Measurements from ENCODE around the gene CCDC88A. TPM values are rescaled to one million over a fixed set of nuclear protein-coding genes. Genes with fewer than 3 reads are reported as not detected.

Gene CCDC88A
- total and polyA plus RNA-seq, 2 donors (not counting 3 experiments of a cell fraction or from before 2014, with no cell fraction given), result 21.1 to 77.4 TPM

GRCh38 chr2:55357927-55358326 lies 61.7 kb downstream of the CCDC88A start:
- Histone ChIP-seq H2AFZ (ENCODE audit: low read depth, low read length) (no peak overlapping the region), H3K79me2 (ENCODE audit: control insufficient read depth, insufficient read depth, low read length) (no peaks in the 10 kb centered on the region), H3K9ac (replicated peaks; ENCODE audit: extremely low read depth, insufficient read depth, low read length) (no peak overlapping the region), H3K27ac (ENCODE audit: insufficient read depth, low read depth, low read length) (no peak overlapping the region), H3K4me3 (replicated peaks in 1 of 3; ENCODE audit: insufficient read depth in 1 of 3, low read depth in 1 of 3, low read length in 3 of 3) (no peak overlapping the region), H3K27me3 (ENCODE audit: control insufficient read depth in 2 of 2, insufficient read depth in 2 of 2, low read length in 2 of 2) (no peaks in the 10 kb centered on the region), H3K9me3 (replicated peaks; ENCODE audit: control insufficient read depth, insufficient read depth, low read length) (no peaks in the 10 kb centered on the region), H3K36me3 (ENCODE audit: control insufficient read depth in 2 of 2, extremely low read depth in 1 of 2, insufficient read depth in 2 of 2, low read length in 2 of 2) (no peaks in the 10 kb centered on the region), H3K4me1 (ENCODE audit: control insufficient read depth, extremely low read depth, insufficient read depth, low read length) (no peaks in the 10 kb centered on the region), H3K9me1 (replicated peaks; ENCODE audit: control insufficient read depth, extremely low read depth, insufficient read depth, low read length) (no peaks in the 10 kb centered on the region), H4K20me1 (replicated peaks; ENCODE audit: control insufficient read depth, extremely low read depth, insufficient read depth, low read length) (no peaks in the 10 kb centered on the region), H3K4me2 (ENCODE audit: insufficient read depth, low read length) (no peak overlapping the region)
- ChIA-PET POLR2A (no interaction called here), CTCF (no interaction called here)
- no peak for TF ChIP-seq MYC (IDR thresholded peaks at IDR 0.05; ENCODE audit: low read depth, low read length)
- no peak for TF ChIP-seq FOS (IDR thresholded peaks at IDR 0.05; ENCODE audit: borderline replicate concordance, insufficient read depth, low read length)
- no peak for TF ChIP-seq GATA2 (IDR thresholded peaks at IDR 0.05; ENCODE audit: insufficient read depth, insufficient read length, low read depth, low read length)
- TF ChIP-seq EZH2 (IDR thresholded peaks at IDR 0.05; ENCODE audit: borderline replicate concordance, low read depth, low read length, severe bottlenecking), result no peak
- TF ChIP-seq CTCF (IDR thresholded peaks at IDR 0.05; ENCODE audit: extremely low read depth in 1 of 2, insufficient read depth in 1 of 2, low read depth in 1 of 2, low read length in 2 of 2), result no peak
- TF ChIP-seq JUN (IDR thresholded peaks at IDR 0.05; ENCODE audit: borderline replicate concordance, insufficient read depth, insufficient read length, low read depth), result no peak
- DNase-seq (ENCODE audit: low read depth, low spot score) (no peak), FAIRE-seq (no peak)
- intact Hi-C loops (cut with micrococcal nuclease), result no loop called here
- BruUV-seq (replicated peaks), result no TSS peak
- dilution Hi-C loops (cut with MboI; ENCODE audit: extremely low pct_ligation_motif_present, low sequenced_read_pairs), result no loop called here

- POLR2A ChIA-PET, result no interaction called here
Observed at GRCh38 chr2:55357164-55357563, 62.5 kb downstream of the CCDC88A start.

More at GRCh38 chr2:55357164-55357563, 62.5 kb downstream of the CCDC88A start:
- no peak overlapping the region for H3K9ac ChIP-seq (replicated peaks; ENCODE audit: extremely low read depth, insufficient read depth, low read length)
- intact Hi-C loops (cut with micrococcal nuclease), result no loop called here
- TF ChIP-seq GATA2 (IDR thresholded peaks at IDR 0.05; ENCODE audit: insufficient read depth, insufficient read length, low read depth, low read length), result no peak
- no peak for TF ChIP-seq FOS (IDR thresholded peaks at IDR 0.05; ENCODE audit: borderline replicate concordance, insufficient read depth, low read length)
- TF ChIP-seq POLR2AphosphoS5 (IDR thresholded peaks at IDR 0.05; ENCODE audit: insufficient read depth, low read depth, low read length), result no peak
- TF ChIP-seq CTCF (IDR thresholded peaks at IDR 0.05; ENCODE audit: extremely low read depth in 1 of 2, insufficient read depth in 1 of 2, low read depth in 1 of 2, low read length in 2 of 2), result no peak
- TF ChIP-seq MYC (IDR thresholded peaks at IDR 0.05; ENCODE audit: low read depth, low read length), result no peak
- TF ChIP-seq JUN (IDR thresholded peaks at IDR 0.05; ENCODE audit: borderline replicate concordance, insufficient read depth, insufficient read length, low read depth), result no peak
- no peak for TF ChIP-seq POLR2A (IDR thresholded peaks at IDR 0.05; ENCODE audit: low read depth, low read length)
- no peak for TF ChIP-seq MAX (IDR thresholded peaks at IDR 0.05; ENCODE audit: insufficient read depth, insufficient read length)
- H3K4me3 ChIP-seq (replicated peaks in 1 of 3; ENCODE audit: insufficient read depth in 1 of 3, low read depth in 1 of 3, low read length in 3 of 3), result no peak overlapping the region
- no TSS peak for BruUV-seq (replicated peaks)
- no peak overlapping the region for H3K4me2 ChIP-seq (ENCODE audit: insufficient read depth, low read length)
- H3K9me1 ChIP-seq (replicated peaks; ENCODE audit: control insufficient read depth, extremely low read depth, insufficient read depth, low read length), result no peaks in the 10 kb centered on the region
- no peaks in the 10 kb centered on the region for H4K20me1 ChIP-seq (replicated peaks; ENCODE audit: control insufficient read depth, extremely low read depth, insufficient read depth, low read length)
- H3K36me3 ChIP-seq (ENCODE audit: control insufficient read depth in 2 of 2, extremely low read depth in 1 of 2, insufficient read depth in 2 of 2, low read length in 2 of 2), result no peaks in the 10 kb centered on the region
- no peak for FAIRE-seq
- no peak overlapping the region for H3K27ac ChIP-seq (ENCODE audit: insufficient read depth, low read depth, low read length)
- no peak for DNase-seq (ENCODE audit: low read depth, low spot score)
- dilution Hi-C loops (cut with MboI; ENCODE audit: extremely low pct_ligation_motif_present, low sequenced_read_pairs), result no loop called here
- H3K27me3 ChIP-seq (ENCODE audit: control insufficient read depth in 2 of 2, insufficient read depth in 2 of 2, low read length in 2 of 2), result no peaks in the 10 kb centered on the region
- H3K79me2 ChIP-seq (ENCODE audit: control insufficient read depth, insufficient read depth, low read length), result no peaks in the 10 kb centered on the region
- H3K9me3 ChIP-seq (replicated peaks; ENCODE audit: control insufficient read depth, insufficient read depth, low read length), result no peaks in the 10 kb centered on the region
- CTCF ChIA-PET, result no interaction called here
- no peak overlapping the region for H2AFZ ChIP-seq (ENCODE audit: low read depth, low read length)
- H3K4me1 ChIP-seq (ENCODE audit: control insufficient read depth, extremely low read depth, insufficient read depth, low read length), result no peaks in the 10 kb centered on the region

All from endothelial cell of umbilical vein (primary cell).